SK-N-SH treated with all-trans-retinoic acid at 6 μM for 48 hours (cell line): ENCODE data around the gene SRRM3.
A peak's percentile ranks its signal among the peaks of the same experiment; 100 is the strongest.

Source experiments
- ATAC-seq: fragments of 200-7000 bp; cut with Tn5 transposase; 3 replicates; pipeline ENCODE4 v1.9.1; 2020; ENCODE audit warnings: mild to moderate bottlenecking, moderate library complexity
- BACH2 ChIP-seq: fragments of 250-450 bp; sonication (Bioruptor Pico); IDR thresholded peaks from 2 replicates; pipeline ENCODE4 v1.9.0; 2021; ENCODE audit warnings: mild to moderate bottlenecking, borderline replicate concordance
- CSDC2 ChIP-seq: fragments of 250-450 bp; sonication (Bioruptor Pico); IDR thresholded peaks from 2 replicates; pipeline ENCODE4 v1.5.0; 2020; ENCODE audit warnings: mild to moderate bottlenecking, moderate library complexity
- ESRRG ChIP-seq: fragments of 250-450 bp; sonication (Bioruptor Pico); IDR thresholded peaks from 2 replicates; pipeline ENCODE4 v1.6.1; 2021; ENCODE audit warnings: mild to moderate bottlenecking
- GLIS3 ChIP-seq: fragments of 250-450 bp; sonication (Bioruptor Pico); IDR thresholded peaks from 2 replicates; pipeline ENCODE4 v1.5.0; 2020; ENCODE audit warnings: mild to moderate bottlenecking, moderate library complexity
- PPARA ChIP-seq: fragments of 250-450 bp; sonication (Bioruptor Pico); IDR thresholded peaks from 2 replicates; pipeline ENCODE4 v1.5.0; 2020; ENCODE audit warnings: mild to moderate bottlenecking, borderline replicate concordance
- RARB ChIP-seq: fragments of 250-450 bp; sonication (Bioruptor Pico); IDR thresholded peaks from 2 replicates; pipeline ENCODE4 v1.8.0; 2021; ENCODE audit warnings: mild to moderate bottlenecking, moderate library complexity
- TCF4 ChIP-seq: fragments of 250-450 bp; sonication (Bioruptor Pico); IDR thresholded peaks from 2 replicates; pipeline ENCODE4 v1.8.0; 2021; ENCODE audit warnings: mild to moderate bottlenecking, moderate library complexity, borderline replicate concordance
- TOX ChIP-seq: fragments of 250-450 bp; sonication (Bioruptor Pico); IDR thresholded peaks from 2 replicates; pipeline ENCODE4 v1.8.0; 2021; ENCODE audit warnings: mild to moderate bottlenecking, moderate library complexity, borderline replicate concordance
- ZC3H10 ChIP-seq: fragments of 250-450 bp; sonication (Bioruptor Pico); IDR thresholded peaks from 2 replicates; pipeline ENCODE4 v1.5.1; 2021; ENCODE audit warnings: mild to moderate bottlenecking, moderate library complexity
- ZFP3 ChIP-seq: fragments of 250-450 bp; sonication (Bioruptor Pico); IDR thresholded peaks from 2 replicates; pipeline ENCODE4 v1.5.0; 2020; ENCODE audit warnings: mild to moderate bottlenecking, moderate library complexity
- ZFP30 ChIP-seq: fragments of 450-650 bp; formaldehyde crosslinking; IDR thresholded peaks from 2 replicates; pipeline ENCODE4 v1.5.0; 2022; ENCODE audit warnings: mild to moderate bottlenecking, moderate library complexity
- ZNF565 ChIP-seq: fragments of 450-650 bp; formaldehyde crosslinking; conservative IDR thresholded peaks from 2 replicates; pipeline ENCODE4 v1.5.0; 2020; ENCODE audit warnings: low read depth, mild to moderate bottlenecking, moderate library complexity
- ZNF70 ChIP-seq: fragments of 450-650 bp; formaldehyde crosslinking; IDR thresholded peaks from 2 replicates; pipeline ENCODE4 v1.5.0; 2020; ENCODE audit warnings: mild to moderate bottlenecking, moderate library complexity
- ZNF8 ChIP-seq: fragments of 450-650 bp; formaldehyde crosslinking; IDR thresholded peaks from 2 replicates; pipeline ENCODE4 v1.5.0; 2020; ENCODE audit warnings: mild to moderate bottlenecking, moderate library complexity
- TF ChIP-seq, protein P1 (sequence below): fragments of 250-450 bp; sonication (Bioruptor Pico); IDR thresholded peaks from 2 replicates; pipeline ENCODE4 v1.5.0; 2020; ENCODE audit warnings: mild to moderate bottlenecking, moderate library complexity
- TF ChIP-seq, protein P2 (sequence below): fragments of 250-450 bp; sonication (Bioruptor Pico); IDR thresholded peaks from 2 replicates; pipeline ENCODE4 v1.8.0; 2021; ENCODE audit warnings: low read depth, mild to moderate bottlenecking, moderate library complexity, borderline replicate concordance
- TF ChIP-seq, protein P3 (sequence below): fragments of 250-450 bp; sonication (Bioruptor Pico); IDR thresholded peaks from 2 replicates; pipeline ENCODE4 v1.8.0; 2020; ENCODE audit warnings: mild to moderate bottlenecking, moderate library complexity, borderline replicate concordance
- TF ChIP-seq, protein P4 (sequence below): fragments of 250-450 bp; sonication (Bioruptor Pico); IDR thresholded peaks from 2 replicates; pipeline ENCODE4 v1.5.1; 2021; ENCODE audit warnings: mild to moderate bottlenecking, moderate library complexity

SRRM3 gene

DNA sequence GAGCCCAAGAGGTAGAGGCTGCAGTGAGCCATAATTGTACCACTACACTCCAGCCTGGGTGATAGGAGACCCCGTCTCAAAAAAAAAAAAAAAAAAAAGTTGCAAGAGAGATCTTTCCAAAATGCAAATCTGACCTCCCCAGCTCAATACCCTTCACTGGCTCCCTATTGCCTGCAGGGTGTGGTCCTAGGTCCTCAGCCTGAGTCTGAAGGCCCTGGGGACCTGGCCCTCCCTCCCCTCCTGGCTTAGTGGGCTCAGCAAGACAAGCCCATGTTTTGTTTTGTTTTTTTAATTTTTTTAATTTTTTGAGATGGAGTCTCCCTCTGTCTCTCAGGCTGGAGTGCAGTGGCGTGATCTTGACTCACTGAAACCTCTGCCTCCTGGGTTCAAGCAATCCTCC is 20.6 kb downstream of the SRRM3 start (continued):
- TF ChIP-seq TOX, result no peak
- no peak for TF ChIP-seq ZFP30 (CRISPR knock-in tag)
- no peak for TF ChIP-seq ZNF8 (CRISPR knock-in tag)
- no peak for TF ChIP-seq PPARA

DNA sequence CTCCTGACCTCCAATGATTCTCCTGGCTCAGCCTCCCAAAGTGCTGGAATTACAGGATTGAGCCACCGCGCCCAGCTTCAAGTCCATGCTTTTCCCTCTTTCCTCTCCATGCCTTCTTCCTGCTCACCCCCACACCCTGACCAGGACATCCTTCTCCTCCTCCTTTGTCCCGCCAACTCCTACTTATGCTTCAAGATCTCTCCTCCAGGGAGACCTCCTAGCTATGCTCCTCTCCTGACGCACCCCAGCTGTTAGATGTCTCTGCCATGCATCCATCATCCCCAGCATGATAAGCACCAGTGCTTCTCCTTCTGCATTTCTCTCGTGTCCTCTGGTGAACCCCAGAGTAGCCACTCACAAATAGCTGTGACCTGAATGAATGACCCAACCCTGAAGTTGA is 21.1 kb downstream of the SRRM3 start:
- ATAC-seq, result no peak
- TF ChIP-seq ESRRG (CRISPR knock-in tag), result no peak
- no peak for TF ChIP-seq TOX
- no peak for TF ChIP-seq ZNF8 (CRISPR knock-in tag)
- peak; percentile 91 for TF ChIP-seq ZFP3 (CRISPR knock-in tag)
- TF ChIP-seq, protein P1, sequence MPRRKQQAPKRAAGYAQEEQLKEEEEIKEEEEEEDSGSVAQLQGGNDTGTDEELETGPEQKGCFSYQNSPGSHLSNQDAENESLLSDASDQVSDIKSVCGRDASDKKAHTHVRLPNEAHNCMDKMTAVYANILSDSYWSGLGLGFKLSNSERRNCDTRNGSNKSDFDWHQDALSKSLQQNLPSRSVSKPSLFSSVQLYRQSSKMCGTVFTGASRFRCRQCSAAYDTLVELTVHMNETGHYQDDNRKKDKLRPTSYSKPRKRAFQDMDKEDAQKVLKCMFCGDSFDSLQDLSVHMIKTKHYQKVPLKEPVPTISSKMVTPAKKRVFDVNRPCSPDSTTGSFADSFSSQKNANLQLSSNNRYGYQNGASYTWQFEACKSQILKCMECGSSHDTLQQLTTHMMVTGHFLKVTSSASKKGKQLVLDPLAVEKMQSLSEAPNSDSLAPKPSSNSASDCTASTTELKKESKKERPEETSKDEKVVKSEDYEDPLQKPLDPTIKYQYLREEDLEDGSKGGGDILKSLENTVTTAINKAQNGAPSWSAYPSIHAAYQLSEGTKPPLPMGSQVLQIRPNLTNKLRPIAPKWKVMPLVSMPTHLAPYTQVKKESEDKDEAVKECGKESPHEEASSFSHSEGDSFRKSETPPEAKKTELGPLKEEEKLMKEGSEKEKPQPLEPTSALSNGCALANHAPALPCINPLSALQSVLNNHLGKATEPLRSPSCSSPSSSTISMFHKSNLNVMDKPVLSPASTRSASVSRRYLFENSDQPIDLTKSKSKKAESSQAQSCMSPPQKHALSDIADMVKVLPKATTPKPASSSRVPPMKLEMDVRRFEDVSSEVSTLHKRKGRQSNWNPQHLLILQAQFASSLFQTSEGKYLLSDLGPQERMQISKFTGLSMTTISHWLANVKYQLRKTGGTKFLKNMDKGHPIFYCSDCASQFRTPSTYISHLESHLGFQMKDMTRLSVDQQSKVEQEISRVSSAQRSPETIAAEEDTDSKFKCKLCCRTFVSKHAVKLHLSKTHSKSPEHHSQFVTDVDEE (CRISPR knock-in tag), result no peak

DNA sequence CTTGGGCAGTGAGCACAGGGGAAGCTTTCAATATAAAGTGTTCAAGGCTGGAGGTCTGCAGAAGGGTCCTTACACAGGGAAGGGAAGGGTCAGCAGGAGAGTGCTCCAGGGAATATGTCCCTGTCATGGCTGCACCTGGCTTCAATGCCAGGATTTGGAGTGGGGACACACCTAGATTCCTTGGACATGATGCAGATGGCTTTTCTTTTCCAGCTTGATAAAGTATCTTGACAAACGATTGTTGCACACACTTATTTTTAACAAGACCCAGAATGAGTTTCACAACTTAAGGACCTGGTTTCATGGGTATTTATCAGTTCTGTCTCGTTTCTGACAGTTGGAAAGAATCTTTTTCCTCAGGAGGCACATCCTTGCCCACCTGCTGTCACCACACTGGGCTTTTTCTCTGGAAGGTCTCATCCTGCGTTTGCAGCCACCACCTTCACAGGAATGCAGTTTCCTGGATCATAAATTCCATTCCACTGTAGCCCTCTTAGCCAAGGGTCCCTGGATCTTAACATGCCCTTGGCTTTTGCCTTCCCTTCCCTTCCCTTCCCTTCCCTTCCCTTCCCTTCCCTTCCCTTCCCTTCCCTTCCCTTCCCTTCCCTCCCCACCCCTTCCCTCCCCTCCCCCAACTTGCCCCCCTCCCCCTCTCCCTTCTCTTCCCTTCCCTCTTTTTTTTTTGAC is 21.7 kb downstream of the SRRM3 start:
- no peak for ATAC-seq
- TF ChIP-seq, protein P1 (CRISPR knock-in tag), result no peak
- TF ChIP-seq ZFP3 (CRISPR knock-in tag), result no peak
- no peak for TF ChIP-seq GLIS3
- TF ChIP-seq TOX, result no peak

DNA sequence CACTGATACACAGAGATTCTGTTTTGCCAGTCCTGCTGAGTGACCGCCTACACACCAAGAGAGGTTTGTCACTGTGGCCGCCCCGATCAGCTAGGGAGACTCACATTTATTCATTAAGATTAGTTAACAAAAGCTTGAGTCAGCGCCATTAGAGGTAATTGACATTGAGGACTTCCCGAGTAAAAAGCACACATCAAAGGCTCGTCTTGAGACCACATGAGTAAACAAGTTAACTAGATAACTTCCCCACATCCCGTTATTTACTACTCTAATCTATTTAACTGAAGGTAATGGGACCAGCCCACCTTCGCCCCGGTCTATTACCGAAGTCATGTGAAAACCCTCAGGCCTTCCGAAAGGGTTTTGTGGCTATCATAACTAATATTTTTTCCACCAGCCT is 23.0 kb downstream of the SRRM3 start:
- peak; percentile 78 for TF ChIP-seq TCF4 (CRISPR knock-in tag)
- TF ChIP-seq, protein P2, sequence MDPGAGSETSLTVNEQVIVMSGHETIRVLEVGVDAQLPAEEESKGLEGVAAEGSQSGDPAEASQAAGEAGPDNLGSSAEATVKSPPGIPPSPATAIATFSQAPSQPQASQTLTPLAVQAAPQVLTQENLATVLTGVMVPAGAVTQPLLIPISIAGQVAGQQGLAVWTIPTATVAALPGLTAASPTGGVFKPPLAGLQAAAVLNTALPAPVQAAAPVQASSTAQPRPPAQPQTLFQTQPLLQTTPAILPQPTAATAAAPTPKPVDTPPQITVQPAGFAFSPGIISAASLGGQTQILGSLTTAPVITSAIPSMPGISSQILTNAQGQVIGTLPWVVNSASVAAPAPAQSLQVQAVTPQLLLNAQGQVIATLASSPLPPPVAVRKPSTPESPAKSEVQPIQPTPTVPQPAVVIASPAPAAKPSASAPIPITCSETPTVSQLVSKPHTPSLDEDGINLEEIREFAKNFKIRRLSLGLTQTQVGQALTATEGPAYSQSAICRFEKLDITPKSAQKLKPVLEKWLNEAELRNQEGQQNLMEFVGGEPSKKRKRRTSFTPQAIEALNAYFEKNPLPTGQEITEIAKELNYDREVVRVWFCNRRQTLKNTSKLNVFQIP, result no peak
- TF ChIP-seq, all 23 proteins: peak for 1
- no peak for ATAC-seq

DNA sequence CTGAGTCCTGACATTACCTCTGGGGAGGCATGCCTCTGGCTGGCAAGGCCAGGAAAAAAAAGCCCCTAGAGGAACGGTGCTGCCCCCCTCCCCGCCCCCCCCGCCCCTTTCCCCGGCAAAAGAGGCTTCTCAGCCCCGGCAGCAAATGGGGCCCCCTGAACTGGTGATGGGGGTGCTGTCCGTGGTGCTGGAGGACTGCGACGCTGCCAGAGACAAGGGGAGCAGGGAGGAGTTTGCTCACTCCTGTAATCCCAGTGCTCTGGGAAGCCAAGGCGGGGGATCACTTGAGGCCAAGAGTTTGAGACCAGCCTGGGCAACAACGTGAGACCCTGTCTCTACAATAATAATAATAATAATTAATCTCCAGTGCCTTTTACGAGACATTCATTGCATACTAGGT is 23.7 kb downstream of the SRRM3 start:
- TF ChIP-seq BACH2 (CRISPR knock-in tag) (no peak), PPARA (no peak), CSDC2 (CRISPR knock-in tag) (no peak), ZNF565 (no peak)
- TF ChIP-seq, protein P3, sequence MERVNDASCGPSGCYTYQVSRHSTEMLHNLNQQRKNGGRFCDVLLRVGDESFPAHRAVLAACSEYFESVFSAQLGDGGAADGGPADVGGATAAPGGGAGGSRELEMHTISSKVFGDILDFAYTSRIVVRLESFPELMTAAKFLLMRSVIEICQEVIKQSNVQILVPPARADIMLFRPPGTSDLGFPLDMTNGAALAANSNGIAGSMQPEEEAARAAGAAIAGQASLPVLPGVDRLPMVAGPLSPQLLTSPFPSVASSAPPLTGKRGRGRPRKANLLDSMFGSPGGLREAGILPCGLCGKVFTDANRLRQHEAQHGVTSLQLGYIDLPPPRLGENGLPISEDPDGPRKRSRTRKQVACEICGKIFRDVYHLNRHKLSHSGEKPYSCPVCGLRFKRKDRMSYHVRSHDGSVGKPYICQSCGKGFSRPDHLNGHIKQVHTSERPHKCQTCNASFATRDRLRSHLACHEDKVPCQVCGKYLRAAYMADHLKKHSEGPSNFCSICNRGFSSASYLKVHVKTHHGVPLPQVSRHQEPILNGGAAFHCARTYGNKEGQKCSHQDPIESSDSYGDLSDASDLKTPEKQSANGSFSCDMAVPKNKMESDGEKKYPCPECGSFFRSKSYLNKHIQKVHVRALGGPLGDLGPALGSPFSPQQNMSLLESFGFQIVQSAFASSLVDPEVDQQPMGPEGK, result no peak
- ATAC-seq, result peak; percentile 72

DNA sequence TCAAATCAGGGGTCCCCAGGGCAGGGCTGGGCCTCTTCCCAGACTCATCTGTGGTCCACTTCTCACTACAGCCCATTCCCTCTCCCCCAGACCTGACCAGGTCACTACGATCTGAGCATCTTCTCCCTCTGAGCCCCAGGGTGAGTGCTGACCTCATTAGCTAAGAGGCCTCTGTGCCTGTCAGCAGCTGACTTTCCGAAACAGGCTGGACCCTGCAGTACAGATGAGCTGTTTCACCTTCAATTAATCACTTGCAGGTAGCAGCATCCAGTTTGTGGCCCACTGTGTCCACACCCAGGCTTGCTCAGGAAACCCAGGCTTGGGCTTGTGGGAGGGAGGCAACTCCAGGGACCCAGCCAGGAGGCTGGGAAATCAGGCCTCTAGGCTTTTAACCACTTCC is 24.3 kb downstream of the SRRM3 start:
- no peak for ATAC-seq
- TF ChIP-seq, protein P4, sequence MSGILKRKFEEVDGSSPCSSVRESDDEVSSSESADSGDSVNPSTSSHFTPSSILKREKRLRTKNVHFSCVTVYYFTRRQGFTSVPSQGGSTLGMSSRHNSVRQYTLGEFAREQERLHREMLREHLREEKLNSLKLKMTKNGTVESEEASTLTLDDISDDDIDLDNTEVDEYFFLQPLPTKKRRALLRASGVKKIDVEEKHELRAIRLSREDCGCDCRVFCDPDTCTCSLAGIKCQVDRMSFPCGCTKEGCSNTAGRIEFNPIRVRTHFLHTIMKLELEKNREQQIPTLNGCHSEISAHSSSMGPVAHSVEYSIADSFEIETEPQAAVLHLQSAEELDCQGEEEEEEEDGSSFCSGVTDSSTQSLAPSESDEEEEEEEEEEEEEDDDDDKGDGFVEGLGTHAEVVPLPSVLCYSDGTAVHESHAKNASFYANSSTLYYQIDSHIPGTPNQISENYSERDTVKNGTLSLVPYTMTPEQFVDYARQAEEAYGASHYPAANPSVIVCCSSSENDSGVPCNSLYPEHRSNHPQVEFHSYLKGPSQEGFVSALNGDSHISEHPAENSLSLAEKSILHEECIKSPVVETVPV (CRISPR knock-in tag), result no peak
- TF ChIP-seq TCF4 (CRISPR knock-in tag) (no peak), ZNF70 (CRISPR knock-in tag) (no peak), RARB (no peak), TOX (no peak), ZFP30 (CRISPR knock-in tag) (no peak), BACH2 (CRISPR knock-in tag) (no peak), CSDC2 (CRISPR knock-in tag) (no peak), ZNF565 (no peak), ZC3H10 (CRISPR knock-in tag) (no peak)
- TF ChIP-seq, protein P2, result no peak
